A673 (cell line): ENCODE measurements around the gene CADM3.

ENCODE experiments used
- CTCF ChIP-seq: fragments of 300-800, 200-600 bp; sonication (generic); conservative IDR thresholded peaks from 2 replicates; pipeline ENCODE4 v1.5.1; 2017; ENCODE audit warnings: low read depth, mild to moderate bottlenecking, antibody characterized with exemption, low read length, moderate library complexity, mixed read lengths
- EZH2 ChIP-seq: fragments of 200-600 bp; sonication (generic); IDR thresholded peaks from 2 replicates; pipeline ENCODE4 v1.6.1; 2017; ENCODE audit warnings: borderline replicate concordance, low read depth, mild to moderate bottlenecking, mixed read lengths, antibody characterized with exemption, low read length; ENCODE audit not compliant: poor library complexity, severe bottlenecking

- TF ChIP-seq CTCF, result no peak
- no peak for TF ChIP-seq EZH2
Observed at GRCh38 chr1:159162516-159163265, 8.7 kb upstream of the CADM3 start.
